GM12864 (cell line): Measurements from ENCODE around the gene SEMA4D.
"Not testable (repeated sequence)": the region's sequence is repeated elsewhere in the genome, so short reads cannot be mapped to it uniquely, and the experiment has no call there.

ENCODE experiments used
- DNase-seq: peaks from one replicate; pipeline ENCODE4 v3.0.0-alpha.2; 2011; ENCODE audit warnings: low read depth
- H3K4me3 ChIP-seq: 2 replicates; pipeline ENCODE4 v1.5.1; 2011; ENCODE audit warnings: mild to moderate bottlenecking, low read depth, low read length, control low read depth
- TF ChIP-seq, protein P1 (sequence below): IDR thresholded peaks from 2 replicates; pipeline ENCODE4 v1.5.1; 2011; ENCODE audit warnings: low read depth, mild to moderate bottlenecking, moderate library complexity, low read length, control low read depth, inconsistent platforms; ENCODE audit errors: missing control alignments

SEMA4D gene

DNA sequence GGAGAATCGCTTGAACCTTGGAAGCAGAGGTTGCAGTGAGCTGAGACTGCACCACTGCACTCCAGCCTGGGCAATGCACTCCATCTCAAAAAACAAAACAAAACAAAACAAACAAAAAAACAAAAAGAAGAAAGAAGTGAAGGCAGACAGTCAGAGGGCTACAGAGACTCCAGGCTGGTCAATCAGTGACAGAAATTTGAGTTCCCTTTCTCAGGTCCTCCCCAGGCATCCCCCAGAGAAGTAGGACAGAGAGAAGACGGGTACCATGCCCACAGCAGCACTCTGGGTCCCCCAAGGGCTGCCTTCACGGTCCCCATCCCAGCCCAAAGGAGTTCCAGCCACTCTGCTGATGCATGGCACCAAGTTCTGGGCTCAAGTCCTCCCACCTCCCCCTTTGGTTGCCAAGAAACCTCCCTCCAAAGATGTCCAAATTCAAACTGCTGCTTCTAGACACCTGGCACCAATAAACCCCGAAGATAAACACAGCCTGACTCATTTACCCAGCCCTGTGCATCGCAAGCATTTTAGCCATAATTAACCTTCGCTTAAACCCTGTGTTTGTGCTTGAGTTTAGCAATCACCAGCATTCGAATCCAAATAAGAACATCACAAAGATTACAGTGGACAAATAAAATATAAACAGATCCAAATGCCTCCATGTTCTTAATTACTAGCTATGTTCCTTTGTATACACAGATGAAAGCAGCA lies 24.0 kb downstream of the SEMA4D start:
- H3K4me3 ChIP-seq, result no peak overlapping the region
- DNase-seq, result no peak
- TF ChIP-seq, protein P1, sequence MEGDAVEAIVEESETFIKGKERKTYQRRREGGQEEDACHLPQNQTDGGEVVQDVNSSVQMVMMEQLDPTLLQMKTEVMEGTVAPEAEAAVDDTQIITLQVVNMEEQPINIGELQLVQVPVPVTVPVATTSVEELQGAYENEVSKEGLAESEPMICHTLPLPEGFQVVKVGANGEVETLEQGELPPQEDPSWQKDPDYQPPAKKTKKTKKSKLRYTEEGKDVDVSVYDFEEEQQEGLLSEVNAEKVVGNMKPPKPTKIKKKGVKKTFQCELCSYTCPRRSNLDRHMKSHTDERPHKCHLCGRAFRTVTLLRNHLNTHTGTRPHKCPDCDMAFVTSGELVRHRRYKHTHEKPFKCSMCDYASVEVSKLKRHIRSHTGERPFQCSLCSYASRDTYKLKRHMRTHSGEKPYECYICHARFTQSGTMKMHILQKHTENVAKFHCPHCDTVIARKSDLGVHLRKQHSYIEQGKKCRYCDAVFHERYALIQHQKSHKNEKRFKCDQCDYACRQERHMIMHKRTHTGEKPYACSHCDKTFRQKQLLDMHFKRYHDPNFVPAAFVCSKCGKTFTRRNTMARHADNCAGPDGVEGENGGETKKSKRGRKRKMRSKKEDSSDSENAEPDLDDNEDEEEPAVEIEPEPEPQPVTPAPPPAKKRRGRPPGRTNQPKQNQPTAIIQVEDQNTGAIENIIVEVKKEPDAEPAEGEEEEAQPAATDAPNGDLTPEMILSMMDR, result no peak

DNA sequence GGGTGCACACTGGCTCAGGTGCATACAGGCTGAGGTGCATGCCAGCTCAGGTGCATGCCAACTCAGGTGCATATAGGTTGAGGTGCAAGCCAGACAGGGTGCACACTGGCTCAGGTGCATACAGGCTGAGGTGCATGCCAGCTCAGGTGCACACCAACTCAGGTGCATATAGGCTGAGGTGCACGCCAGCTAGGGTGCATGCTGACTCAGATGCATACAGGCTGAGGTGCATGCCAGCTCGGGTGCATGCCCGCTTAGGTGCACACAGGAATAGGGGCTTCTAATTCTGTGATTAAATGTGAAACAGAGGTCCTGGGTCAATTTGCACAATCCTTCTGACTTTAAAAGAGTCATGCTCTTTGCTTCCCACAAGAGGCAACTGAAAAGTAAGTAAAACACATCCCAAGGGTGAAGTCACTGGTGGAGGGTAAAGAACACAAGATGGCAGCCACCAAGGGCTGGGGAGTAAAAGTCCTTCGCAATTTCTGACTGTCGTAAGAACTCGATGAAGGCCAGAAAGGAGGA lies 26.1 kb downstream of the SEMA4D start:
- not testable (repeated sequence) for H3K4me3 ChIP-seq

DNA sequence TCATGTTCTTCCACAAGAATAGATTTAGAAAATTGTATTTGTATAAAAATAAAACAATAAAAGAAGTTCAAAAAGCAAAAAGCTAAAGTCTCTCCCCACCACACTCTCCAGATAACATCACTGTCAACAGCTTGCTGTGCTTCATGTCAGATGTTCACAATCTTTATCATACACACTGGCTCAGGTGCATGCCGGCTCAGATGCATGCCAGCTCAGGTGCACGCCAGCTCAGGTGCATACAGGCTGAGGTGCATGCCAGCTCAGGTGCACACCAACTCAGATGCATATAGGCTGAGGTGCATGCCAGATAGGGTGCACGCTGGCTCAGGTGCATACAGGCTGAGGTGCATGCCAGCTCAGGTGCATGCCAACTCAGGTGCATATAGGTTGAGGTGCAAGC lies 26.5 kb downstream of the SEMA4D start:
- no peak overlapping the region for H3K4me3 ChIP-seq
- TF ChIP-seq, protein P1, result no peak
- no peak for DNase-seq

More for the DNA sequence above, 26.1 kb downstream of the SEMA4D start:
- DNase-seq, result not testable (repeated sequence)

DNA sequence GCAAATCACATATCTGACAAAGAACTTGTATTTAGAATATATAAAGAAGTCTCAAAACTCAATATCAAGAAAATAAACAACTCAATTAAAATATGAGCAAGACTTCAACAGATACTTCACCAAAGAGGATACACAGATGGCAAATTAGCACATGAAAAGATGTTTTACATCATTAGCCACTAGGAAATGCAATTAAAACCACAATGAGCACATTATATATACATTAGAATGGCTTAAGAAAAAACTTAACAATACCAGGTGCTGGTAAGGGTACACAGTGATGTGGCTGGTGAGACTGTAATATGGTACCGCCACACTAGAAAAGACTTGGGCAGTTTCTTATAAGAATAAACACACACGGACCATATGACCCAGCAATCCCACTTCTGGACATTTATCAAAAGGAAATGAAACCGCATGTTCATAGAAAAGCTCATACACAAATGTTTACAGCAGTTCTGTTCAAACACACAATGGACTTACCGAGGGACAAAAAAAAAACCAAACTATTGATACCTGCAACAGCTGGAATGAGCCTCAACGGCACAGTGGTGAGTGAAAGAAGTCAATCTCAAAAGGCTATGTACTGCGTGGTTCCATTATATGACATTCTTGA lies 27.6 kb downstream of the SEMA4D start:
- H3K4me3 ChIP-seq, result no peak overlapping the region
- DNase-seq, result no peak

DNA sequence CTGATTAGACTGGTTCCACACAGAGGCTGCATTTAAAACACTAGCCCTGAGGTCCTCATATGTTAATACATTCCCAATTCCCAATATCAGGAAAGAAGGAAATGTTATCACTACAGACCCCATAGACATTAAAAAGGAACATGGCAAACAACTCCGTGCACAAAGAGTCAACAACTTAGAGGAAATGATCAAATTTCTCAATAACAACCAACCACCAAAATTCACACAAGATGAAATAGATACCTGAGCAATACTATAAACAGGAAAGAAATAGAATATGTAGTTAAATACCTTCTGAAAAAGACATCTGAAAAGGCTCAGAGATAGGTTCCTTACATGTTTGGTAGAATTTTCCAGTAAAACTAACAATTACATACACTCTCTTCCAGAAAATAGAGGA lies 28.9 kb downstream of the SEMA4D start:
- TF ChIP-seq, protein P1, result no peak
- no peak for DNase-seq
- H3K4me3 ChIP-seq, result no peak overlapping the region

More for the DNA sequence above, 27.6 kb downstream of the SEMA4D start:
- TF ChIP-seq, protein P1, result no peak

DNA sequence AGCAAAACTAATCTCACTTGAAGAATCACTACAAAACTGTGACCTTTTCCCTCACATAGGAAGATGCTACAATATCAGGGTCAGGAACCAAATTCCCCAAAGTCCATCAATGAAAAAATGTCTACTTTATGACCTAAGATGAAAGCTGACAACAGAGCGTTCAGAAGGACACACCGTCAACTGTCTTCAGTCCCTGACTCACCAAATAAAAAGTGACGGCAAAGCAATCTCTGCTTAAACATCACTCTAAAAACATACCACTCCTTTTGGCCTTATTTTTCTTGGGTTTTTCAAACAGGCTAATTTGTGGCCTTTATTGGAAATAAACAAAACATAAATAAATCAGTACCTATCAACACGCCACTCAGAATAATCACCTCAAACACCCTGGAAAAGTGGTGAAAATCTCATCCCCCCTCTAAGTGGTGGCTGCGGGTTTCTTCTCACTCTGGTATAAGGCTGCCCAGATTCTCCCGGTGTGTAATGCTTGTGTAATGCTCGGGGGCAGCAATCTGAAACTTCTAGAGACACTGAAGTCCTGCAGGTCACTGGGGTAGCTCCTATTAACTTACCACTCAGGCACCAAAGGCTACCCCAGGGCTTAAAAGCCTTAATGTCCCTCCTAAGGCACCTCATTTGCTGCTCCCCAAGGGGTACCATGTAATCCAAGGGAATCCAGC lies 29.5 kb downstream of the SEMA4D start:
- TF ChIP-seq, protein P1, result no peak
- DNase-seq, result no peak
- H3K4me3 ChIP-seq, result no peak overlapping the region

DNA sequence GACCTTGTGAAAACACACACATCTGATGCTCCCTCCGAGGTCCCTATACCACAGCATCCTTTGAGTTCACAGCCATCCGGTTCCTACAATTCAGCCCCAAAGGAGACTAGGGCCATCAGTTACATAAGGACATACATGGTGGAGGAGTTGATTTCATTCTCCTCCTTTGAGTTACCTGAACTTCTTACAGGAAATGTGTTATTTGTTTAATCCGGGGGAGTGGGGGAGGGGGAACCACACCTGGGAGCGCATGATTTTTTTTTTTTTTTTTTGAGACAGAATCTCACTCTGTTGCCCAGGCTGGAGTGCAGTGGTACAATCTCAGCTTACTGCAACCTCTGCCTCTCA lies 30.7 kb downstream of the SEMA4D start:
- TF ChIP-seq, protein P1, result no peak
- H3K4me3 ChIP-seq, result no peak overlapping the region
- no peak for DNase-seq
